HG02840 (cell line): ENCODE measurements around the gene PPP1R1A.

Experiments
- ATAC-seq: cut with Tn5 transposase; IDR thresholded peaks from one replicate; pipeline ENCODE4 v1.9.1; 2021; ENCODE audit warnings: mild to moderate bottlenecking, moderate library complexity, moderate number of reproducible peaks; ENCODE audit not compliant: unreplicated experiment, low FRiP score

Gene PPP1R1A

GRCh38 chr12:54604436-54604835 lies 16.0 kb upstream of the PPP1R1A start:
- ATAC-seq = no peak

- ATAC-seq = no peak
Measured at GRCh38 chr12:54603872-54604271, 15.4 kb upstream of the PPP1R1A start.

GRCh38 chr12:54603173-54603814 lies 14.8 kb upstream of the PPP1R1A start:
- peak; percentile 79 for ATAC-seq

- ATAC-seq = no peak
Measured at GRCh38 chr12:54602661-54603060, 14.2 kb upstream of the PPP1R1A start.

GRCh38 chr12:54601841-54602240 lies 13.4 kb upstream of the PPP1R1A start:
- ATAC-seq = no peak

GRCh38 chr12:54598970-54599369 lies 10.5 kb upstream of the PPP1R1A start:
- no peak for ATAC-seq

- ATAC-seq = no peak
Measured at GRCh38 chr12:54596526-54596946, 8.1 kb upstream of the PPP1R1A start.

- ATAC-seq = no peak
Measured at GRCh38 chr12:54595471-54595870, 7.0 kb upstream of the PPP1R1A start.

GRCh38 chr12:54593725-54594124 lies 5.3 kb upstream of the PPP1R1A start:
- ATAC-seq = no peak

GRCh38 chr12:54593135-54593534 lies 4.7 kb upstream of the PPP1R1A start:
- ATAC-seq = no peak

GRCh38 chr12:54592316-54592715 lies 3.9 kb upstream of the PPP1R1A start:
- no peak for ATAC-seq

GRCh38 chr12:54590978-54591591 lies 2.6 kb upstream of the PPP1R1A start:
- no peak for ATAC-seq

- no peak for ATAC-seq
Measured at GRCh38 chr12:54589964-54590363, 1.5 kb upstream of the PPP1R1A start.

- ATAC-seq = no peak
Measured at GRCh38 chr12:54588890-54589267, 420 bp upstream of the PPP1R1A start.

GRCh38 chr12:54587315-54587873 lies 1.1 kb downstream of the PPP1R1A start:
- no peak for ATAC-seq

- ATAC-seq = no peak
Measured at GRCh38 chr12:54586620-54587019, 1.8 kb downstream of the PPP1R1A start.

- ATAC-seq = no peak
Measured at GRCh38 chr12:54585243-54585642, 3.2 kb downstream of the PPP1R1A start.

GRCh38 chr12:54584128-54584527 lies 4.3 kb downstream of the PPP1R1A start:
- ATAC-seq = no peak

GRCh38 chr12:54583726-54584125 lies 4.7 kb downstream of the PPP1R1A start:
- ATAC-seq = no peak

GRCh38 chr12:54581412-54581811 lies 7.0 kb downstream of the PPP1R1A start:
- no peak for ATAC-seq

- peak; percentile 85 for ATAC-seq
Measured at GRCh38 chr12:54579696-54580333, 8.6 kb downstream of the PPP1R1A start.

- ATAC-seq = peak; percentile 25
Measured at GRCh38 chr12:54579258-54579657, 9.2 kb downstream of the PPP1R1A start.
